GM19099 (cell line): ENCODE measurements around the gene AURKAIP1.

Source experiments
- POLR2A ChIP-seq: IDR thresholded peaks from 3 replicates; pipeline ENCODE4 v1.6.1; 2011; ENCODE audit warnings: low read depth; ENCODE audit not compliant: insufficient read length; ENCODE audit errors: extremely low read depth

Gene AURKAIP1

GRCh38 chr1:1324524-1325287, 50.3 kb downstream of the AURKAIP1 start, which contains the start of the genes CPTP and INTS11:
Gene CPTP, plus strand, starts transcription at chr1:1324802. Its CDS starts 2,109 bp downstream, at chr1:1326911.
Gene INTS11, minus strand, starts transcription at chr1:1324660. Its CDS starts 52 bp downstream, at chr1:1324608.
- TF ChIP-seq POLR2A: peak; percentile 91

- TF ChIP-seq POLR2A: no peak
Observed at GRCh38 chr1:1324084-1324523, 50.9 kb downstream of the AURKAIP1 start.
